ENCODE measurements around the gene UGT1A9.
"Not testable (repeated sequence)": the region's sequence is repeated elsewhere in the genome, so short reads cannot be mapped to it uniquely, and the experiment has no call there.

The UGT1A9 gene

DNA sequence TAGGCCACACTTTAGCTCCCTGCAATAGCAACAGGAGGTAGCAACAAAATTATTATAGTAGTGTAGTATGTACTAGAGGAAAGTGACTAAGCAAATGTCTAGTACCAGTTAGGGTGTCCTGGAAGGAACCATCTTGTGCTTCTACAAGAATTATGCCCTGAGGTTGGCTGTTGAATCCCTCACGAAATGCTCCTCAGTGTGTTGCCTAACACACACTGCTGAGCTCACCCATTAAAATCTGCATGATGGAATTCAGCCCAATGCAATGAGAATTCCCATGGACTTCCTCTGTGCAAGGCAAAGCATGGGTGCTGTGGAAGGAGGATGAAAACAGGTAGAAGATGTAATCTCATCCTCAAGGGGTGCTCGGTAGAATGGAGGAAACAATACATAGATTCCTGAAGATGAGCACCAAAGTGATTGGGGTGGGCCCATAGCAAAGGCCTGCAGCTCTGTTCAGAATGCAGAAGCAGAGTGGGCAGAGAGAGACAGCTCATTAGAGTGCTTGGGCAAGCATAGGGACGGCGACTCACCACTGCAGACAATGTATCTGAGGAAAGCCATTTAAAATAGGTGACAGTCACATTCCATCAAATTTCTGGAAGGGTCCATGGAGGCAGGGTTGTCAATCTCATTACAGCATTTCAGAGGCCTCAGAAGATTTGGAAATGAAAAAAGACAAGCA, 8.8 kb downstream of the UGT1A9 start:
- DNase-seq (ENCODE audit: low spot score) = no peak

DNA sequence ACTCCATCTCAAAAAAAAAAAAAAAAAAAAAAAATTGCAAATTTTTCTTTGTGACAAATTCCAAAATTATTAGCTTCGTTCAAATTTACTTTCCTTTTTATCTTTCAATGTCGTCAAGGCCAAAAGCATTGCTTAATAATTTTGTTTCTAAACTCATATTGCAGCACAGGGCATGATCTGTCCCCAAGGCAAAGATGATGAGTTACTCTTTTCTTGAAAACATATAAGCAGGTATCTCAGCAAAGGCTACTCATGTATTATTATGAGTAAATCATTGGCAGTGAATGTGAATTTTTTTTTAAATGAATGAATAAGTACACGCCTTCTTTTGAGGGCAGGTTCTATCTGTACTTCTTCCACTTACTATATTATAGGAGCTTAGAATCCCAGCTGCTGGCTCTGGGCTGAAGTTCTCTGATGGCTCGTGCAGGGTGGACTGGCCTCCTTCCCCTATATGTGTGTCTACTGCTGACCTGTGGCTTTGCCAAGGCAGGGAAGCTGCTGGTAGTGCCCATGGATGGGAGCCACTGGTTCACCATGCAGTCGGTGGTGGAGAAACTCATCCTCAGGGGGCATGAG, 9.9 kb downstream of the UGT1A9 start, which contains the start of gene UGT1A7:
Gene UGT1A7, plus strand, starts transcription at position 381 of the 579 bp plus-strand sequence. Its CDS starts 37 bp downstream, at position 418.
- no peak for DNase-seq (ENCODE audit: low spot score)

DNA sequence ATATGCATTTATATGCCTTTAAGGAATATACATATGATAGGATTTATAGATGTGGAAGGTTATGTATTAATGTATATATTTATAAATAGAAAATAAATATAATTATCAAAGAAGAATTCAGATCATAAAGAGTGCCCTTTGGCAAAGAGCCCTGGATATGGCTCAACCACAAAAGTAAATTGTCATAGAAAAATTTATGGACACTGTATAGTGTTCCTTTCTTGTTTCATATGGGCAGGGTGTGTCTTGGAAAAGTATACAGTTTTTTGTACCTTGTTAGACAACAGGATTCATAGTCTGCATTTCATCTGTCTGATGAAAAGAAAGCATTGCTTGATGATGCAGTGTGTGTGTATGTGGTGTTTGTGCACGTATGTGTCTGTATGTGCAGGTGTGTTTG, 12.9 kb downstream of the UGT1A9 start:
- DNase-seq (ENCODE audit: low spot score) = peak; percentile 67

DNA sequence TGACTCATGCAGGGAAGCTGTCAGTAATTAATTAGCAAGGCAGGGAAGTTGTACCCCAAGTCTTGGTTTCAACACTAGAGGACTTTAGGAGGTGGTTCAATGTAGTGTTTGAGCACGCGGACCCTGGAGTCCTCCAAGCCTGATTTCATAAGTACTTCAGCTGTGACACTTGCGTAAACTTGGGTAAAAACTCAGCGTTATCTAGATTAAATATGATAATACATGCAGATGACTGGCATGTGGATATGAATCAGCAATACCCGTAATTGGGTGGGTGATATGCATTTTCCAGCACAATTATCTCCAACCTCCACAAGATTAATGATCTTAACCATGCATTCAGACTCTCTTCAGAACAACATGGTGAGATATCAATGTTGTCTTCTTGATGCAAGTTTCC, 15.2 kb downstream of the UGT1A9 start:
- DNase-seq (ENCODE audit: low spot score) = no peak

DNA sequence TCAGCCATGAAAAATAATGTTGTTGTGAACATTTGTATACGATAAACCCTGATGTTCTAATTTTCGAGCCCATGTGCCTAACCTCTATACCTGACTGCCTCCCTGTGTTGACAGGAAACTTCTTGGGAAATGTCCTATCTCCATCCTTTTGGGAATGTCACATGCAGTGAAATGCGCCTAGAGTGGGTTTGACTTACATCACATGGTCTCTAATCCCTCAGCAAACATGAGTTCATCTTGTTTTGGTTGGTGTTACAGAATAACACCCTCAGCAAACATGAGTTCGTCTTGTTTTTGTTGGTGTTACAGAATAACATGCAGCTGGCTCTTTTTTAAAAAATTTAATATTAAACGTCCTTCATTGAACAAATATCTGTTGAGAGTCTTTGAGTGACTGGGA, 16.6 kb downstream of the UGT1A9 start:
- DNase-seq (ENCODE audit: low spot score) = peak; percentile 38

DNA sequence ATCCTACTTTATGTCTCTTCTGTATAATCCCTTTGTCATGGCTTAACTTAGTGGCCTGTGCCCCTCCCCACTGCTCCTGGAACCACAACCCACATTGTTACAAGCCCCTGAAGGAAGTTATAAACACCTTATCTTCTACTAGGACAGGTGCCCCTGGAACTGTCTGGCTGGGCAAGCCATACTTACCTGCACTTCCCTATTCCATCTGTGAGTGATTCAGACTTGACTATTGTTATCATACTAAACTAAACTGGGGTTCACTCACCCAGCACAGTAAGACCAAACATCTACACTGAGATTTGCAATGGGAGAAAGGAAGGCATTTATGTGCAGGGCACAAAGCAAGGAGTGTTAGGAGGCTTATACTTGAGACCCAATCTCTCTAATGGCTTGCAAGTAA, 17.3 kb downstream of the UGT1A9 start:
- peak; percentile 61 for DNase-seq (ENCODE audit: low spot score)

DNA sequence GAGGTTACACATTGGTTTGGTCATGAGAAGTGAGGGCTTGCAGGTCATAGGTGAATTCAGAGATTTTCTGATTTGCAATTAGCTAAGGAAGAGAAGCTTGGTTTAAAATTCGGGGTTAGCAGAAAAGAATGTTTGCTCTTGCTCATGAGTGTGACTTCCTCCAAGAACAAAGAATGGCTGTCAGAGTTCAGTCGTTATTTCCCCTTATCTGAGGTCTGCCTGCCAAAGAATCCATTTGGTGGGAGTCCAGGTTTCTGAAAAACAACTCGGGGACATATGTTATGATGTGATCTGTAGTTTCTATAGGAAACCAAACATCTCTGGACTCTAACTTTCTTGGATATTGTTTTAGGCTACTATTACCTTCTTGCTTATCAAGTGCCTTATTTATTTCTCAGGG, 17.8 kb downstream of the UGT1A9 start:
- DNase-seq (ENCODE audit: low spot score) = peak; percentile 31

DNA sequence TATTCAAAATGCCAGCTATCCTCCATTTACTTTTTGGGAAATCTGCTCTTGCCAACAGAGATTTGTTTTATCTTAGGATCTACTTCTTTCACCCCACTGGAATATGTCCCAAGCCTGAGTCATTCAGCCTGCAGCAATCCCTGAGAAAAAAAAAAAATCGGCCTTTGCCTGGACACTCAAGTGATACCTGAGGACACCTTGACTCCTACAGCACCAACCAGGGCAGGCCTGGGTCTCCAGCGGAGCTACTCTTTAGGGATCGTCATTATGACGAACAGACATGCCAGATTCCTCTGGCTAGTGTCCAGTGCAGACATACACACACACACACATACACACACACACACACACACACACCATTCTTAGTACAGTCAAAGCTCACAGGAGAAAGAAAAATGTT, 18.7 kb downstream of the UGT1A9 start:
- DNase-seq (ENCODE audit: low spot score) = peak; percentile 80

DNA sequence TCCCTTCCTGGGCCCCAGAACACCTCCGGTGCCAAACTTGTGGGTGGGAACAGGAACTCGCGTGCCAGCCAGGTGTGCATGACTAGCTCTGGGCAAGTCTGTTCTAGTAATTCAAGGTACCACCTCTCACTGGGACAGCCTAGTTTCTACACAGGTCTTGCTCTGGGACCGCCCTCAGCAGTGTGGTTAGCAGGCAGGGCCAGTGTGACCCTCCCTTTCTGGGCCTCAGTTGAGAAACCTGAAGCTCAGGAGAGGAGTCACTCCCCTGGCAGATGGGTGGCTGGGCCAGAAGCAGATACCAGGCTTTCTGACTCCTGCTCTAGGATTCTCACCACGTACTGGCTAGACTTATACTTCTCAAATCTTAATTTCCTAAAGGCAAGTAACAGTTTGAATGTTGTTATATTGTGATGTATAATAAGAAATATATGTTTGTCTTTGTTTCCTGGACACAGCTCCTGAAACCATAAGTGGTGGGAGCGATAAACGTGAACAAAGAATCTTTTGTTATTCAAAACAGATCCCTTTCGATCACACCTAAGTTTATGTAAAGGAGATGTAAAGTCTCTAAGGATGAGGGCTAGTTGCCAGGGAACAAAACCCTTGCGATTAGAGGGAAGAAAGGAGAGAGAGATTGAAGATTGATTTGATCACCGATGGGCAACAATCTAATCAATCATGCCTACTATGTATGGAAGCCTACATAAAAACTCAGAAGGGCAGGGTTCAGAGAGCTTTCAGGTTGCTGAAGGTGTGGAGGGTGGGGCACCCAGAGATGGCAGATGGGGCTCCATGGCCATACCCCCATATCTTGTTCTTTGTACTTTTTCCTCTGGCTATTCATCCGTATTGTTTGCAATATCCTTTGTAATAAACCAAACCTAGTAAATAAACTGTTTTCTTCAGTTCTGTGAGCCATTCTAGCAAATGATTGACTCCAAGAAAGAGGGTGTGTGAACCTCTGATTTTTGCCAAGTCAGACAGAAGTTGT, 20.0 kb downstream of the UGT1A9 start:
- peak; percentile 88 for DNase-seq (ENCODE audit: low spot score)

DNA sequence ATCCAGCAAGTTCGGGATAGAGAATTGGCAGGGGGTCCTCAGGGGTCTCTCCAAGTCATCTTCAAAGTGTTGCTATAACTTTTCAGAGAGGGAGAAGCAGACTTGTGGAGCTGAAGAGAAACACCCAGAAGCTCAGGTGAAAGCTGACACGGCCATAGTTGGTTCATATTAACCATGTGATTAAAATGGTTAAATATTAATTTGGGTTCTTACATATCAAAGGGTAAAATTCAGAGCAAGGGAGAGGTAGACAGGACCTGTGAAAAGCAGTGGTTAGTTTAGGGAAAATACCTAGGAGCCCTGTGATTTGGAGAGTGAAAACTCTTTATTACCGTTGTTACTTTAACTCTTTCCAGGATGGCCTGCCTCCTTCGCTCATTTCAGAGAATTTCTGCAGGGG, 20.9 kb downstream of the UGT1A9 start, which contains the start of gene UGT1A6:
Gene UGT1A6, plus strand, starts transcription at position 243 of the 400 bp plus-strand sequence. Its CDS starts 115 bp downstream, at position 358.
- peak; percentile 65 for DNase-seq (ENCODE audit: low spot score)

DNA sequence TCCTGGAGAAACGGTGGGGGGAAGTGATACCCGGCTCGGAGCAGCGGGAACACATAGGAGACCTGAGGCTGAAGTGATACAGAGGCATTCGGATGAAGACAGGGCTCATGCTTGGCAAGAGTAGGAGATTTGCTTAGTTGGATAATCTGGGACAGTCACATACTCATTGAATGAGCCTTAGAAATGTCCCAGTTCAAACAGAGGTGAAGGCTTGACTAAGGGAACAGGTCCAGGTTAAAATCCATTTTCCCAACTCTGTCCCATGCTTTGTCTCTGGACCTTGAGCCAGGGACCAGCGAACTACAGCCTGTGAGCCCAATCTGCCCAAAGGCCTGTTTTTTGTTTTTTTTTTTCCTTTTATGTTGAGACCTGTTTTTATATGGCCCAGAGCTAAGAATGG, 22.3 kb downstream of the UGT1A9 start:
- DNase-seq (ENCODE audit: low spot score) = no peak

DNA sequence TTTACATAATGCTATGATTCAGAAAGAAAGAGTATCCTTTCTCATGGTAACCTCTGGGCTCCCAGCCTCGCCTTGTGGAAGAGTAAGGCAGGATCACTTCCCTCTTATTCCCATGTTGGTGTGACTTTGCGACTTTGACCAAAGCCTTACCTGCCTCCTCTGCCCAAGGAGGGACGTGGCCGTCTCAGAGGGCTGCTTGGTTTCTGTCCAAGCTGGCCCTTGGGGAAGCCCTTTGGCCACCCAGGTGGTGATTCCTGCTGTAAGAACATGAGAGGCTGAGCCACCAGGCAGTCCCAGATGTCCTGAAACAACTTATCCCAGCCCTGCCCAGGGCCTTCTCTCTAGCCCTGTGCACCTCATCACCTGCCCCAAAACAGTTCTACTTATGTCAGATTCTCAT, 27.0 kb downstream of the UGT1A9 start:
- DNase-seq (ENCODE audit: low spot score) = no peak

DNA sequence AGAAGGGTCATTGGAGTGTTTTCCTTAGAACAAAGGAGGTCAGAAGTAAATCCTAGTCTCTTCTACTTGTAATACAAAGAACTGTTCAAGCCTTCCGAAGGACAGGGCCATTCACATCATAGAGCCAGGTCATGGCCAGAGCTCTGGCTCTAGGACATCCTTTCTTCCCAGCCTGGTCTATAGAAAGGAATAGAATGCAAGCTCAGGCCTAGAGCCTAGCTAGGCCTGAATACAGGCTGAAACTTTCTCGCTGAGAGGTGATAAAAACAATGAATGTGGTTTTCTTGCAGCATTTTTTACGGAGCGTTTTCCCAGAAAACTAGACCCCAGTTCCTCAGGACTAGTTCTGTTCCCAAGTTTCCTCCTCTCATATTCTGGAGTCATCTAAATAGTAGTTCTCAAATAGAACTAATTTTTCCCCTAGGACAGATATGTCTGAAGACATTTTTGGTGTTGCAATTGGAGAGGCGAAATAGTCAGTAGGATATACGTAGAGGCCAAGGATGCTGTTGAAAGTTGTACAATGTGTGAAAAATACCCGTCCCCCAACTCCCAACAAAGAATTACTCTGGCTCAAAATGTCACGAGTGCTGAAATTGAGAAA, 27.8 kb downstream of the UGT1A9 start:
- DNase-seq (ENCODE audit: low spot score) = no peak

DNA sequence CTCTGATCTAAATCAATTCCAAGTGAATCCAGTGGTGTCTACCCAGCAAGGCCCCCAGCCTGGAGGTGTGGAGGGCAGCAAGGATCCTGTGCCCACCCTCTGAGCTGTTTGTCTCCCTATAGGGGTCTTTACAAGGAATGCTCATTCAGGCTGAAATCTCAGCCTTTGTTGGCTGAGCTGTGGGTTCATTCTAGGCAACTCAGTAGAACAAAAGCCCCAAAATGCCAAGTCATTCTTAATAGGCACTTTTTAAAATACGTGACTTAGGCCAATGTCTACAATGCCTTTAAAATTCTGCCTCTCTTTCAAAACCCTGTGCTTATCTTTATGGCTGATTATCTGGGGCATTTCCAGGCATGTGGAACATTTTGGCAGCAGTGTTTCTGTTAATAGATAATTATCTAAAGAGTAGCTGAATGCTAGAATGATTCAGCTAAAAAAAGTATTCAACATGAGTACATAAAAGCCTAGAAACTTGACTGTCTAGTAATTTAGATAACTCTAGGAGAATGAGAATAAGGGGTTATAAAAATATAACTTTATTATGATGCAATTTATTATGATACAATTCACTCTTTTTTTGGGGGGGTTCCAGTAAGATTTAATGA, 28.4 kb downstream of the UGT1A9 start:
- peak; percentile 90 for DNase-seq (ENCODE audit: low spot score)

DNA sequence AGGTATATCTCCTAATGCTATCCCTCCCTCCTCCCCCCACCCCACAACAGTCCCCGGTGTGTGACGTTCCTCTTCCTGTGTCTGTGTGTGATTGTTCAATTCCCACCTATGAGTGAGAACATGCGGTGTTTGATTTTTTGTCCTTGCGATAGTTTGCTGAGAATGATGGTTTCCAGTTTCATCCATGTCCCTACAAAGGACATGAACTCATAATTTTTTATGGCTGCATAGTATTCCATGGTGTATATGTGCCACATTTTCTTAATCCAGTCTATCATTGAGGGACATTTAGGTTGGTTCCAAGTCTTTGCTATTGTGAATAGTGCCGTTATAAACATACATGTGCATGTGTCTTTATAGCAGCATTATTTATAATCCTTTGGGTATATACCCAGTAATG, 29.1 kb downstream of the UGT1A9 start:
- not testable (repeated sequence) for DNase-seq (ENCODE audit: low spot score)

DNA sequence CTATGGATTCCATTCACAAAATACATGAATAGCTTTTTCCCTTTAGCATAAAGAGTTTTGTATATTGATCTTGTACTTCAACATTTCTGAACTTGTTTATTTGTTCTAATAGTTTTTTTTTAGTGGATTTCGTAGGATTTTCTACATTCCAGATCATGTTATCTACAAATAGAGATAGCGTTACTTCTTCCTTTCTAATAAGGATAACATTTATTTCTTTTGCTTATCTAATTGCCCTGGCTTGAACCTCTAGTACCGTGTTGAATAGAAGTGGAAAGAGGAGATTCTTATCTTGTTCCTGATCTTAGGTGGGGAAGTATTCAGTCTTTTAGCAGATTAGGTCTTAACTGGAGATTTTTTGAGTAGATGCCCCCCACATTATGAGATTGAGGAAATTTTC, 30.5 kb downstream of the UGT1A9 start:
- no peak for DNase-seq (ENCODE audit: low spot score)

DNA sequence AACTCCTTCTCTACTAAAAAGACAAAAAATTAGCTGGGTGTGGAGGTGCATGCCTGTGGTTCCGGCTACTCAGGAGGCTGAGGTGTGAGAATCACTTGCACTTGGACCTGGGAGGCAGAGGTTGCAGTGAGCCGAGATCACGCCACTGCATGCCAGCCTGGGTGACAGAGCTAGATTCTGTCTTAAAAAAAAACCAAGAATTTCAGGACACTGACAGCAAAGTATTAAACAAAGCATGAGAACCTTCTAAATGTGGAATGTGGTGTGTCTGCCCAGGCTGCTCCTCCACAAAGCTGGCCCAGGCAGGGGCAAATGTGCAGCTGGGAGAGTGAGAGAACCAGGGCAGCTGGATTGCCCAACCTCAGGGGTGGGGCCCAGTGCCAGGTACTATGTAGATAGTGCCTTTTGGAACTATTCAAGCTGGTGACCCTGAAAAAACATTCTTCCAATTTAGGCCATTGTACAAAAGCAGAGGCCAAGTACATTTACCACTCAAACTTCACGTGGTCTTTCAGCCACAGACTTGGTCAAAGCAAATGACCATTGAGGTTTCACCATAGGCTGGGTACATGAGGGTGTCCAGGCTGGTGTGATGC, 34.3 kb downstream of the UGT1A9 start:
- DNase-seq (ENCODE audit: low spot score) = no peak

DNA sequence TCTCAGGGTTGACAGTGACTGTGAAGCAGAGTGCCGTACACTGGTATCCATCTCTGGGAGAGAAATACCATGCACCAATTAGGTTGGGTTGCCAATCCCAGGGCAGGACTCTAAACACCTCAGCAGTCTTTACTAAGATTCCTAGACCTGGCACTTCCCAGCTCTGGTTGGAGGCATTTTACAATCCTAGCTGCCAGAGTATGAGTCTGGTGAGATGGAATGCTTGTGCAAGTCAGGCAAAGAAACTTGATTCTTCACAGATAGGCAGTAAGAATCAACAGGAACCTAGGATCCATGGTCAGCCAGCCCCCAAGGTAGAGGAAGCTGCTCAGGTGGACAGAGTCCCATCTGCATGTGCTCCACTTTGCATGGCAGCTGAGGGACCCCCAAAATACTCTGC, 35.0 kb downstream of the UGT1A9 start:
- no peak for DNase-seq (ENCODE audit: low spot score)

DNA sequence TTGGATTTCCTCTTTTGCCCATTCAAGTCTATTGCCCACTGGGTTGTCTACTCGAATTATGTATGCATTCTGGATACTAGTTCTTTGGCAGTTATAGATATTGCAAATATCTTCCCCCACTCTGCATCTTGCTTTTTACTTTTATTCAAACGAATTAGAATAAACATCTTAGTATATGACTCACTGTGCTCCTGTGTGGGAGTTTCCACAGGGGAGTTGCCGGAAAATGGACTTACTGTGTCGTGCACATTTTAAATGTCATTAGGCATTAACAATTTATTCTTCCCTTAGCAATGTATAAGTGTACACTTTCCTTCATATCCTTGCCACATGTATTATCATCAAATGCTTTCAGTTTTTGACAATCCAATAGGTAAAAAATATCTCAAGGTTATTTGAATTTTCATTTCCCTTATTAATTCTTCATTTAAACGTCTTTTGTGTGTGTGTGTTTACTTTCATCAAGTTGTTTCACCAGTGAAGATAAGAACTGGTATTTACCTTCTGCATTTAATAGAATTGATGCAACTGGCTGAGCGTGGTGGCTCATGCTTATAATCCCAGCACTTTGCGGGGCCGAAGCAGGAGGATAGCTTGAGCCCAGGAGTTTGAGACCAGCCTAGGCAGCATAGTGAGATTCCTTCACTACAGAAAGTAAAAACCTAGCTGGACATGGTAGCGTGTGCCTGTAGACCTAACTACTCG, 36.4 kb downstream of the UGT1A9 start:
- no peak for DNase-seq (ENCODE audit: low spot score)

DNA sequence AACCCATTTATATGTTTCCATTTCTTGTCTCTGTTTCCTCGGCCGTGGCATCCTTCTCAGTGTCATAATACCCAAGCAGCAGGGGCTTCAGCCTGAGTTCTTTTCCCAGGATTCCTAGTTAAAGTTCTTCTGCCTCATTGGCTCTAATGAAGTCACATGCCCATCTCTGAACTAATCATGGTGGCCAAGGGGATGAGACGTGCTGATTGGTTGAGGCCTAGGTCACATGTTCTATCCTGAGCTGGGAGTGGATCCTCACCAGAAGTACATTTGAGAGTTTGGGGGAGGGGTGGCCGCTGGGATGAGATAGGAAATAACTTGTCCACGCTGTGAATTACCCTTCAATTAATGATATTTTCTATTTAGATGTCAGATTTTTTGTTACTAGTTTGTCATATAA, 37.2 kb downstream of the UGT1A9 start:
- no peak for DNase-seq (ENCODE audit: low spot score)
